K562 (cell line): Measurements from ENCODE around the gene C2. TPM values are rescaled to one million over a fixed set of nuclear protein-coding genes. Genes with fewer than 3 reads are reported as not detected.

Source experiments
- ATAC-seq: fragments of 200-7000 bp; cut with Tn5 transposase; 3 replicates; pipeline ENCODE4 v1.9.1; 2020; ENCODE audit warnings: moderate library complexity
- BruUV-seq: library from RNA; stranded (reverse); fragments of 400-500 nt; replicated peaks from 2 replicates; lab custom pipeline; 2021; lab: Mats Ljungman, UMichigan
- CTCF ChIA-PET: fragments of 300-600 bp; formaldehyde crosslinking; extraction: SDS; loops from one replicate; lab custom pipeline; 2021; ENCODE audit warnings: low intra/inter-chr PET ratio; lab: Yijun Ruan, JAX
- POLR2A ChIA-PET: fragments of 300-600, 350-650 bp; sonication (Branson Sonifier 250); formaldehyde crosslinking; extraction: SDS; loops from one replicate; lab custom pipeline; 2021; ENCODE audit warnings: antibody characterized with exemption, inconsistent platforms; lab: Yijun Ruan, JAX
- DNase-seq, 4 experiments: peaks; one replicate each; pipeline versions ENCODE4 v3.0.0 to v3.0.0-alpha.2; 2011 to 2018; ENCODE audit warnings: low spot score in 3 of 4, mixed read lengths in 3 of 4; ENCODE audit errors: extremely low read depth in 1 of 4
- FAIRE-seq: peaks from 2 replicates; lab custom pipeline; 2011; peaks lifted over from hg19 to GRCh38; lab: Jason Lieb, UNC
- H2AFZ ChIP-seq: 2 replicates; pipeline ENCODE4 v1.6.0; 2011; ENCODE audit warnings: low read depth, low read length, control low read depth, inconsistent platforms
- H3K27ac ChIP-seq: fragments of 200-600 bp; 3 replicates; pipeline ENCODE4 v1.8.0; 2011; ENCODE audit warnings: low read depth, mild to moderate bottlenecking, control low read depth, inconsistent platforms, low read length, moderate library complexity, mixed read lengths; ENCODE audit errors: extremely low read depth
- H3K27me3 ChIP-seq, 2 experiments: fragments of 300-600 bp in 1 of 2; 2 replicates in 1 of 2; 3 replicates in 1 of 2; pipeline versions ENCODE4 v1.6.0 to v1.8.0; 2011; ENCODE audit warnings: inconsistent platforms in 2 of 2, low read length in 2 of 2, mild to moderate bottlenecking in 1 of 2, mixed read lengths in 1 of 2, moderate library complexity in 1 of 2; ENCODE audit not compliant: control insufficient read depth in 2 of 2, insufficient read depth in 2 of 2
- H3K36me3 ChIP-seq: fragments of 300-600 bp; 3 replicates; pipeline ENCODE4 v1.8.0; 2011; ENCODE audit warnings: mild to moderate bottlenecking, low read length, inconsistent platforms; ENCODE audit not compliant: control insufficient read depth, insufficient read depth
- H3K4me1 ChIP-seq, 2 experiments: fragments of 200-600 bp in 1 of 2; replicated peaks in 1 of 2; 2 replicates in 1 of 2; 3 replicates in 1 of 2; pipeline versions ENCODE4 v1.5.1 to v1.8.0; 2011; ENCODE audit warnings: inconsistent platforms in 2 of 2, low read length in 2 of 2, mild to moderate bottlenecking in 1 of 2, mixed read lengths in 1 of 2, moderate library complexity in 1 of 2; ENCODE audit not compliant: control insufficient read depth in 2 of 2, insufficient read depth in 2 of 2
- H3K4me2 ChIP-seq: 2 replicates; pipeline ENCODE4 v1.6.1; 2011; ENCODE audit warnings: low read length, control low read depth, inconsistent platforms, mixed read lengths; ENCODE audit not compliant: insufficient read depth
- H3K4me3 ChIP-seq: fragments of 200-600 bp; sonication (generic), shearing (Covaris generic); 2 replicates; pipeline ENCODE4 v1.5.1; 2016; ENCODE audit warnings: control low read depth, inconsistent platforms
- H3K79me2 ChIP-seq: fragments of 200-600 bp; 3 replicates; pipeline ENCODE4 v1.8.0; 2011; ENCODE audit warnings: low read length, inconsistent platforms; ENCODE audit not compliant: control insufficient read depth, insufficient read depth
- H3K9ac ChIP-seq, 2 experiments: 2 replicates each; pipeline versions ENCODE4 v1.6.0 to v1.6.1; 2011; ENCODE audit warnings: low read depth in 2 of 2, low read length in 2 of 2, control low read depth in 1 of 2, inconsistent platforms in 1 of 2, mild to moderate bottlenecking in 1 of 2, mixed read lengths in 1 of 2; ENCODE audit not compliant: insufficient read depth in 1 of 2
- H3K9me1 ChIP-seq: one replicate; pipeline ENCODE4 v1.6.0; 2011; ENCODE audit warnings: inconsistent platforms, mild to moderate bottlenecking, low read length, moderate library complexity; ENCODE audit not compliant: control insufficient read depth, insufficient read depth
- H3K9me3 ChIP-seq: replicated peaks from 2 replicates; pipeline ENCODE4 v1.5.1; 2011; ENCODE audit warnings: low read depth, low read length, inconsistent platforms; ENCODE audit not compliant: control insufficient read depth, insufficient read depth
- H4K20me1 ChIP-seq: replicated peaks from 2 replicates; pipeline ENCODE4 v1.6.1; 2011; ENCODE audit warnings: low read length, inconsistent platforms, mixed read lengths; ENCODE audit not compliant: control insufficient read depth, insufficient read depth
- FOXJ2 ChIP-seq: fragments of 200-800 bp; sonication (Bioruptor generic); IDR thresholded peaks from 2 replicates; pipeline ENCODE4 v1.6.1; 2016; ENCODE audit warnings: missing genetic modification characterization, missing compliant biosample characterization
- FOXO4 ChIP-seq: fragments of 450-650 bp; formaldehyde crosslinking; IDR thresholded peaks from 2 replicates; pipeline ENCODE4 v1.4.0; 2020; ENCODE audit warnings: mild to moderate bottlenecking, moderate library complexity
- GTF2F1 ChIP-seq: IDR thresholded peaks from 2 replicates; pipeline ENCODE4 v1.6.1; 2011; ENCODE audit warnings: low read depth, low read length, improper control_type of control experiment
- HDAC6 ChIP-seq: IDR thresholded peaks from 2 replicates; pipeline ENCODE4 v1.6.1; 2012; ENCODE audit warnings: low read depth, mild to moderate bottlenecking, control low read depth, inconsistent platforms, low read length, moderate library complexity
- HES1 ChIP-seq: fragments of 450-650 bp; IDR thresholded peaks from 2 replicates; pipeline ENCODE4 v1.6.1; 2016; ENCODE audit warnings: low read depth, mild to moderate bottlenecking, moderate library complexity
- HNRNPH1 ChIP-seq: fragments of 200-400 bp; formaldehyde crosslinking; optimal IDR thresholded peaks from 2 replicates; pipeline ENCODE3; 2017; ENCODE audit warnings: low read depth, mild to moderate bottlenecking, low read length, moderate library complexity
- PHB2 ChIP-seq: fragments of 450-650 bp; IDR thresholded peaks from 2 replicates; pipeline ENCODE4 v1.6.1; 2017; ENCODE audit warnings: low read depth
- POLR2G ChIP-seq: fragments of 200-400 bp; formaldehyde crosslinking; IDR thresholded peaks from 2 replicates; pipeline ENCODE4 v1.6.1; 2017; ENCODE audit warnings: low read depth, mild to moderate bottlenecking, antibody characterized with exemption, low read length, moderate library complexity
- RBFOX2 ChIP-seq: fragments of 200-400 bp; formaldehyde crosslinking; IDR thresholded peaks from 2 replicates; pipeline ENCODE4 v1.6.1; 2017; ENCODE audit warnings: low read depth, mild to moderate bottlenecking, low read length, moderate library complexity
- SETDB1 ChIP-seq: IDR thresholded peaks from one replicate; pipeline ENCODE4 v1.6.1; 2012; ENCODE audit warnings: low read length, control low read depth, inconsistent platforms
- ZNF140 ChIP-seq: fragments of 250-450 bp; sonication (Bioruptor Pico); IDR thresholded peaks from 2 replicates; pipeline ENCODE4 v1.8.0; 2021; ENCODE audit warnings: moderate library complexity, mild to moderate bottlenecking, inconsistent platforms
- ZNF311 ChIP-seq: fragments of 250-450 bp; sonication (Bioruptor Pico); IDR thresholded peaks from 2 replicates; pipeline ENCODE4 v1.4.0; 2020; ENCODE audit warnings: mild to moderate bottlenecking, moderate library complexity
- WGBS: fragments of 100-300 bp; shearing (Covaris generic); methylation state at CpG from one replicate; pipeline ENCODE4 v1.1.6; 2016; ENCODE audit warnings: low coverage, mixed read lengths; ENCODE audit not compliant: insufficient coverage; ENCODE audit errors: missing lambda C conversion rate; 5-methylcytosine and 5-hydroxymethylcytosine counted together
- in situ Hi-C: fragments of 300-500 bp; cut with MboI; formaldehyde crosslinking; loops from 4 replicates; pipeline ENCODE4 v1.15.0; 2018; ENCODE audit warnings: inconsistent platforms, mixed read lengths
- intact Hi-C: fragments of 100-400 bp; cut with micrococcal nuclease; formaldehyde crosslinking; loops from 2 replicates; pipeline ENCODE4 v1.14.2; 2022
- polyA plus RNA-seq, 8 experiments: library from polyadenylated mRNA; depleted of rRNA in 4 of 8; stranded (reverse) in 5 of 8; unstranded in 3 of 8; fragments of >200 nt; fragmentation: Nextera tagmentation in 2 of 8; fragmentation: Illumina TruSeq in 1 of 8; extraction: Ambion mirVana in 2 of 8; extraction: Trizol in 1 of 8; gene quantifications; 2 replicates each; pipeline versions ENCODE4 v1.2.1 to v1.2.3, GENCODE V29; 2011 to 2014; ENCODE audit warnings: inconsistent platforms in 1 of 8, missing spikeins in 1 of 8
- total RNA-seq, 7 experiments: library from RNA; depleted of rRNA in 6 of 7; stranded (reverse); fragments of >200 nt in 6 of 7; fragmentation: Illumina TruSeq in 2 of 7; extraction: Trizol in 2 of 7; gene quantifications; 2 replicates each; pipeline versions ENCODE4 v1.2.1 to v1.2.3, GENCODE V29; 2011 to 2021; ENCODE audit warnings: low replicate concordance in 1 of 7

C2 gene
- total and polyA plus RNA-seq, 9 of the 15 experiments (the other 6 are each of a cell fraction or from before 2014, with no cell fraction given): 0.05 to 1.1 (median 0.39) TPM; not detected in 1

GRCh38 chr6:31967926-31968320 lies 40.4 kb downstream of the C2 start:
- Histone ChIP-seq H3K9me1 (no peaks in the 10 kb centered on the region), H3K79me2 (peaks cover 27% of the 10 kb centered on the region), H3K27me3 (no peaks in the 10 kb centered on the region), H4K20me1 (no peaks in the 10 kb centered on the region), H3K9ac (peak overlapping the region in 1 of 2 experiments; percentile 24; a peak in 2 of 4 replicates), H3K4me3 (no peak overlapping the region), H3K27ac (no peak overlapping the region; the same call in 2 of the 3 replicates), H3K9me3 (no peaks in the 10 kb centered on the region), H2AFZ (no peak overlapping the region), H3K4me2 (no peak overlapping the region)
- CTCF ChIA-PET: no interaction called here
- in situ Hi-C loops: no loop called here
- 70% methylated on average over 3 of the region's 3 CpGs for WGBS
- BruUV-seq: no TSS peak
- DNase-seq (no peak), ATAC-seq (no peak)
- POLR2A ChIA-PET: interaction anchor here (0.8 to 5.8 kb wide), 3 partner anchors 10 to 201 kb away, joined by 4 to 74 read pairs (median 7); partner anchors contain the start of genes NELFE and SKIC2
- TF ChIP-seq ZNF140 (CRISPR knock-in tag): no peak
- TF ChIP-seq FOXJ2: no peak
- TF ChIP-seq HES1: no peak
- TF ChIP-seq HDAC6: no peak
- TF ChIP-seq, all 486 proteins: peak for 0
- H3K4me1 ChIP-seq: peaks cover 41 to 50% of the 10 kb centered on the region in 2 experiments; a peak in 4 of 5 replicates
- H3K36me3 ChIP-seq: peaks cover 83% of the 10 kb centered on the region
- intact Hi-C loops: no loop called here
- FAIRE-seq: no peak

- Histone ChIP-seq H3K36me3 (peaks cover 79% of the 10 kb centered on the region), H3K9ac (peak overlapping the region in 1 of 2 experiments; percentile 84; a peak in 2 of 4 replicates), H4K20me1 (no peaks in the 10 kb centered on the region), H3K27ac (no peak overlapping the region; the same call in 2 of the 3 replicates), H3K9me1 (no peaks in the 10 kb centered on the region), H3K9me3 (no peaks in the 10 kb centered on the region), H3K79me2 (peaks cover 31% of the 10 kb centered on the region), H3K4me2 (no peak overlapping the region), H3K27me3 (no peaks in the 10 kb centered on the region), H3K4me1 (peaks cover 45 to 52% of the 10 kb centered on the region in 2 experiments; a peak in 4 of 5 replicates), H3K4me3 (no peak overlapping the region), H2AFZ (no peak overlapping the region)
- no TSS peak for BruUV-seq
- POLR2A ChIA-PET: interaction anchor here (0.6 to 5.8 kb wide), 3 partner anchors 10 to 201 kb away, joined by 3 to 74 read pairs (median 4); partner anchors contain the start of genes NELFE and SKIC2
- ATAC-seq (no peak), FAIRE-seq (no peak), DNase-seq (no peak)
- CTCF ChIA-PET: no interaction called here
- TF ChIP-seq FOXO4 (CRISPR knock-in tag) (no peak), GTF2F1 (no peak), HNRNPH1 (no peak), SETDB1 (no peak), PHB2 (no peak), POLR2G (0 out of 2 replicates have a peak, but pooled peaks have one; percentile 31), RBFOX2 (peak; percentile 53; the same call in 1 of the 2 replicates), ZNF311 (CRISPR knock-in tag) (no peak)
- intact Hi-C loops: no loop called here
- 84% methylated on average over 9 of the region's 11 CpGs for WGBS
- in situ Hi-C loops: no loop called here
Observed at GRCh38 chr6:31968326-31968725, 40.8 kb downstream of the C2 start.
